SK-N-SH (cell line): Measurements from ENCODE around the gene PCIF1. TPM values are rescaled to one million over a fixed set of nuclear protein-coding genes. Genes with fewer than 3 reads are reported as not detected.

ENCODE experiments used
- CTCF ChIA-PET: fragments of 300-600, 350-600 bp; formaldehyde crosslinking; extraction: SDS; loops from one replicate; lab custom pipeline; 2021; lab: Yijun Ruan, JAX
- POLR2A ChIA-PET: fragments of 350-600 bp; sonication (Branson Sonifier 250); formaldehyde crosslinking; extraction: SDS; loops from one replicate; lab custom pipeline; 2020; ENCODE audit warnings: antibody characterized with exemption, inconsistent platforms; lab: Yijun Ruan, JAX
- DNase-seq: peaks from one replicate; pipeline ENCODE4 v3.0.0; 2012
- H2AFZ ChIP-seq: fragments of 200-600 bp; sonication (generic); 2 replicates; pipeline ENCODE4 v1.8.1; 2016; ENCODE audit warnings: antibody characterized with exemption, mild to moderate bottlenecking, low read depth
- H3F3A ChIP-seq: fragments of 200-600 bp; sonication (generic); replicated peaks from 2 replicates; pipeline ENCODE3; 2016; ENCODE audit warnings: antibody characterized with exemption, mild to moderate bottlenecking; ENCODE audit not compliant: insufficient read depth
- H3K27ac ChIP-seq, 2 experiments: fragments of 200-500 bp in 1 of 2; fragments of 200-600 bp in 1 of 2; sonication (Bioruptor generic) in 1 of 2; sonication (generic), shearing (Covaris generic) in 1 of 2; 2 replicates each; pipeline versions ENCODE4 v1.5.1 to v1.6.1; 2014 to 2016; ENCODE audit warnings: low read depth in 2 of 2, inconsistent platforms in 1 of 2, low read length in 1 of 2, mild to moderate bottlenecking in 1 of 2, mixed read lengths in 1 of 2
- H3K27me3 ChIP-seq: fragments of 200-600 bp; sonication (generic), shearing (Covaris generic); 2 replicates; pipeline ENCODE4 v1.6.1; 2016; ENCODE audit warnings: mixed run types; ENCODE audit not compliant: insufficient read depth
- H3K36me3 ChIP-seq, 2 experiments: fragments of 200-500 bp in 1 of 2; fragments of 200-600 bp in 1 of 2; sonication (Bioruptor generic) in 1 of 2; sonication (generic) in 1 of 2; replicated peaks in 1 of 2; 2 replicates each; pipeline versions ENCODE3 to v1.5.1; 2014 to 2016; ENCODE audit warnings: low read length in 1 of 2, mild to moderate bottlenecking in 1 of 2; ENCODE audit not compliant: insufficient read depth in 2 of 2, control insufficient read depth in 1 of 2
- H3K4me1 ChIP-seq, 2 experiments: fragments of 200-500 bp in 1 of 2; fragments of 200-600 bp in 1 of 2; sonication (Bioruptor generic) in 1 of 2; sonication (generic), shearing (Covaris generic) in 1 of 2; 2 replicates each; pipeline versions ENCODE4 v1.5.1 to v1.6.1; 2014 to 2016; ENCODE audit warnings: low read depth in 1 of 2, low read length in 1 of 2, mixed run types in 1 of 2; ENCODE audit not compliant: insufficient read depth in 2 of 2, control insufficient read depth in 1 of 2
- H3K4me2 ChIP-seq: fragments of 200-600 bp; sonication (generic), shearing (Covaris generic); 2 replicates; pipeline ENCODE4 v1.6.1; 2017; ENCODE audit warnings: mixed run types
- H3K4me3 ChIP-seq, 2 experiments: fragments of 200-500 bp in 1 of 2; fragments of 200-600 bp in 1 of 2; sonication (Bioruptor generic) in 1 of 2; sonication (generic), shearing (Covaris generic) in 1 of 2; 2 replicates each; pipeline versions ENCODE4 v1.5.1 to v1.8.1; 2014 to 2016; ENCODE audit warnings: low read depth in 2 of 2, inconsistent platforms in 1 of 2, low read length in 1 of 2, mild to moderate bottlenecking in 1 of 2, mixed read lengths in 1 of 2, moderate library complexity in 1 of 2
- H3K79me2 ChIP-seq: fragments of 200-600 bp; sonication (generic); 2 replicates; pipeline ENCODE4 v1.8.1; 2017; ENCODE audit warnings: mild to moderate bottlenecking; ENCODE audit not compliant: insufficient read depth
- H3K9ac ChIP-seq: fragments of 200-600 bp; sonication (generic); 2 replicates; pipeline ENCODE4 v1.6.1; 2017; ENCODE audit warnings: mixed run types
- H3K9me2 ChIP-seq: fragments of 200-600 bp; sonication (generic); 2 replicates; pipeline ENCODE4 v1.6.1; 2017; ENCODE audit warnings: mixed run types
- H3K9me3 ChIP-seq: fragments of 200-600 bp; sonication (generic); 2 replicates; pipeline ENCODE4 v1.6.1; 2017; ENCODE audit warnings: mixed run types, mild to moderate bottlenecking, moderate library complexity
- H4K20me1 ChIP-seq: fragments of 200-600 bp; sonication (generic); 2 replicates; pipeline ENCODE4 v1.6.1; 2017; ENCODE audit warnings: mild to moderate bottlenecking, mixed run types; ENCODE audit not compliant: insufficient read depth
- CHD2 ChIP-seq: fragments of 150-350 bp; IDR thresholded peaks from 2 replicates; pipeline ENCODE4 v1.6.1; 2018; ENCODE audit warnings: low read length; ENCODE audit not compliant: partially characterized antibody
- ELF1 ChIP-seq: IDR thresholded peaks from 2 replicates; pipeline ENCODE4 v1.4.0; 2012
- EP300 ChIP-seq, 2 experiments: IDR thresholded peaks; 2 replicates each; pipeline versions ENCODE4 v1.4.0 to v1.6.1; 2012; ENCODE audit warnings: borderline replicate concordance in 1 of 2, low read depth in 1 of 2, low read length in 1 of 2
- FOXJ3 ChIP-seq: sonication (generic); formaldehyde crosslinking; IDR thresholded peaks from 2 replicates; pipeline ENCODE4 v1.5.1; 2020; ENCODE audit warnings: mild to moderate bottlenecking, missing genetic modification reagents
- GABPA ChIP-seq: IDR thresholded peaks from 2 replicates; pipeline ENCODE4 v1.4.0; 2012; ENCODE audit warnings: low read depth, mild to moderate bottlenecking
- MEF2A ChIP-seq: IDR thresholded peaks from 2 replicates; pipeline ENCODE4 v1.4.0; 2012; ENCODE audit warnings: low read depth, borderline replicate concordance
- NRF1 ChIP-seq: IDR thresholded peaks from 2 replicates; pipeline ENCODE4 v1.6.1; 2012; ENCODE audit warnings: low read depth, mild to moderate bottlenecking, low read length
- RAD21 ChIP-seq: IDR thresholded peaks from 2 replicates; pipeline ENCODE4 v1.6.1; 2012; ENCODE audit warnings: mild to moderate bottlenecking, low read length
- RCOR1 ChIP-seq: fragments of 150-350 bp; IDR thresholded peaks from 2 replicates; pipeline ENCODE4 v1.6.1; 2017; ENCODE audit warnings: antibody characterized with exemption, low read length
- TCF12 ChIP-seq: IDR thresholded peaks from 2 replicates; pipeline ENCODE4 v1.4.0; 2012
- WGBS: methylation state at CpG from one replicate; pipeline ENCODE4 v1.1.6; 2017; ENCODE audit warnings: low lambda C conversion rate; 5-methylcytosine and 5-hydroxymethylcytosine counted together
- polyA plus RNA-seq, 3 experiments: library from polyadenylated mRNA; depleted of rRNA; stranded (reverse); fragments of >200 nt; gene quantifications; 2 replicates each; pipeline ENCODE4 v1.2.3, GENCODE V29; 2012
- TF ChIP-seq, protein P1 (sequence below): fragments of 200-600 bp; sonication (generic); IDR thresholded peaks from 2 replicates; pipeline ENCODE4 v1.6.1; 2017; ENCODE audit warnings: antibody characterized with exemption, mild to moderate bottlenecking, moderate library complexity
- TF ChIP-seq, protein P2 (sequence below): IDR thresholded peaks from 2 replicates; pipeline ENCODE4 v1.4.0; 2012; ENCODE audit warnings: low read depth, borderline replicate concordance
- TF ChIP-seq, protein P3 (sequence below): fragments of 150-350 bp; IDR thresholded peaks from 2 replicates; pipeline ENCODE4 v1.6.1; 2016; ENCODE audit warnings: mild to moderate bottlenecking, low read depth, low read length

The PCIF1 gene
- polyA plus RNA-seq, 1 of the 3 experiments (the other 2 are of a cell fraction): 23.1 TPM

DNA sequence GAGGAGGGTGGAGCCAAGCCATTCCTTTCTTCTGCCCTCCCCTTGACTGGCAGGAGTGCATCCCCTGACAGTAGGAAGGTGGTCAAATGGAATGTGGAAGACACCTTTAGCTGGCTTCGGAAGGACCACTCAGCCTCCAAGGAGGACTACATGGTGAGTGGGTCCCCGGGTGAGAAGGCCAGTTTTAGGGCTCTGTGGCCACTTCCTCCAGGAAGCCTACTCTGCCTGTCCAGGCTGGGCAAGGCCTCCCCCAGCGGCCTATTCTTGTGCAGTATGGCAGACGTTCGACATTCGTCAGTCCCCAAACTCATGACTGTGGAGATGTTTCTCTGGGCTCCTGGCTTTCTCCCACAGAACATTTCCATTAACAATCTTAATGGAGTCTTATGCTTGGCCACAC, 9.1 kb downstream of the PCIF1 start:
- Histone ChIP-seq H3K27me3 (no peaks in the 10 kb centered on the region), H3K9ac (no peak overlapping the region), H3K4me2 (no peak overlapping the region), H3F3A (no peaks in the 10 kb centered on the region), H3K4me1 (no peaks in the 10 kb centered on the region; a peak in 1 of 4 replicates), H3K79me2 (peaks cover 4% of the 10 kb centered on the region), H3K36me3 (peaks cover 44 to 86% of the 10 kb centered on the region in 2 experiments), H3K27ac (no peak overlapping the region), H2AFZ (no peak overlapping the region), H3K9me3 (no peaks in the 10 kb centered on the region), H3K9me2 (no peaks in the 10 kb centered on the region), H4K20me1 (no peaks in the 10 kb centered on the region), H3K4me3 (no peak overlapping the region)
- TF ChIP-seq ELF1 (no peak), CHD2 (no peak), RAD21 (no peak)
- 90% methylated on average over 5 of the region's 6 CpGs for WGBS
- CTCF ChIA-PET: interaction anchor here (1.1 to 2.6 kb wide), 5 partner anchors 10 to 53 kb away, joined by 3 to 8 read pairs (median 4); partner anchors contain the start of gene PCIF1
- DNase-seq: no peak
- POLR2A ChIA-PET: interaction anchor here (1.3 to 1.4 kb wide), 2 partner anchors 10 to 14 kb away, joined by 4 read pairs; no protein-coding TSS in a partner anchor

DNA sequence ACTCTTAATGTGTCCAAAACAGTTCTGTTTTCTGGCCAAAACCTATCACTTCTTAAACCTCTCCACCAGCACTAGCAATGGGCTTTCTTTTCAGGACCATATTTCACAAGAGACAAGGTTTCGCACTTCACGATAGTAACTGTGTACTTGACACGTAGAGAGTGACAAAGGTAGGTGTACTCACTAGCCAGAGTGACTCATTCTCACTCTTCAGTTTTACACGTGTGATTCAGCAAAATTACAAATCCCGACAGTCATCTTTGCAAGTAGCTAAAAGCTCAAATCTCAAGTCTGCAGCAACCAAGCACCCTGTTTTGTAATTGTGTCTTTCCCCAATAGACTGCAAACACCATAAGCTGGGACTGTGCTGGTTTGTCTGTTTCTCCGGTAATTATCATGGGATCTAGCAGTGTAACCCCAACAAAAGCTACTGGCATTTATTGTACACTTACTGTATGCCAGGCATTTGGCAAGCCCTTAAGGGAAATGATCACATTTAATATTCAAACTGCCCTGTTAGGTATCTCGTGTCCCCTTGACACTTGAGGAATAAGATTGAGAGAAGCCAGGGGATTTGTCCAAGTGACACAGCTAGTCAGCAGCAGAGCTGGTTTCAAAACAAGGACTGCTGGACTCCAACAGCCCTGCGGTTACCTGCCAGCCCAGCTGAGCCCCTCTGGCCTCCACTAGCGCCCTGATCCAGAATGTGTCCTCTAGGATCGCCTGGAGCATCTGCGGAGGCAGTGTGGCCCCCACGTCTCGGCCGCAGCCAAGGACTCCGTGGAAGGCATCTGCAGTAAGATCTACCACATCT, 9.9 kb downstream of the PCIF1 start:
- no peak overlapping the region for H2AFZ ChIP-seq
- peaks cover 0 to 3% of the 10 kb centered on the region in 2 experiments; a peak in 1 of 4 replicates for H3K4me1 ChIP-seq
- POLR2A ChIA-PET: interaction anchor here (0.7 to 1.4 kb wide), 3 partner anchors 11 to 34 kb away, joined by 3 to 4 read pairs (median 4); no protein-coding TSS in a partner anchor
- no peak for DNase-seq
- no peak overlapping the region for H3K4me2 ChIP-seq
- no peaks in the 10 kb centered on the region for H3K9me3 ChIP-seq
- WGBS: 88% methylated on average over 15 of the region's 15 CpGs
- no peaks in the 10 kb centered on the region for H3K27me3 ChIP-seq
- TF ChIP-seq, protein P1, sequence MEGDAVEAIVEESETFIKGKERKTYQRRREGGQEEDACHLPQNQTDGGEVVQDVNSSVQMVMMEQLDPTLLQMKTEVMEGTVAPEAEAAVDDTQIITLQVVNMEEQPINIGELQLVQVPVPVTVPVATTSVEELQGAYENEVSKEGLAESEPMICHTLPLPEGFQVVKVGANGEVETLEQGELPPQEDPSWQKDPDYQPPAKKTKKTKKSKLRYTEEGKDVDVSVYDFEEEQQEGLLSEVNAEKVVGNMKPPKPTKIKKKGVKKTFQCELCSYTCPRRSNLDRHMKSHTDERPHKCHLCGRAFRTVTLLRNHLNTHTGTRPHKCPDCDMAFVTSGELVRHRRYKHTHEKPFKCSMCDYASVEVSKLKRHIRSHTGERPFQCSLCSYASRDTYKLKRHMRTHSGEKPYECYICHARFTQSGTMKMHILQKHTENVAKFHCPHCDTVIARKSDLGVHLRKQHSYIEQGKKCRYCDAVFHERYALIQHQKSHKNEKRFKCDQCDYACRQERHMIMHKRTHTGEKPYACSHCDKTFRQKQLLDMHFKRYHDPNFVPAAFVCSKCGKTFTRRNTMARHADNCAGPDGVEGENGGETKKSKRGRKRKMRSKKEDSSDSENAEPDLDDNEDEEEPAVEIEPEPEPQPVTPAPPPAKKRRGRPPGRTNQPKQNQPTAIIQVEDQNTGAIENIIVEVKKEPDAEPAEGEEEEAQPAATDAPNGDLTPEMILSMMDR: no peak
- TF ChIP-seq EP300 (IDR thresholded peaks at IDR 0.05; ENCODE audit: borderline replicate concordance in 1 of 2, low read depth in 1 of 2, low read length in 1 of 2) (no peak), MEF2A (no peak), RAD21 (no peak), ELF1 (no peak), RCOR1 (no peak), TCF12 (no peak), NRF1 (no peak), FOXJ3 (CRISPR knock-in tag) (no peak), CHD2 (no peak), GABPA (no peak)
- TF ChIP-seq, protein P2, sequence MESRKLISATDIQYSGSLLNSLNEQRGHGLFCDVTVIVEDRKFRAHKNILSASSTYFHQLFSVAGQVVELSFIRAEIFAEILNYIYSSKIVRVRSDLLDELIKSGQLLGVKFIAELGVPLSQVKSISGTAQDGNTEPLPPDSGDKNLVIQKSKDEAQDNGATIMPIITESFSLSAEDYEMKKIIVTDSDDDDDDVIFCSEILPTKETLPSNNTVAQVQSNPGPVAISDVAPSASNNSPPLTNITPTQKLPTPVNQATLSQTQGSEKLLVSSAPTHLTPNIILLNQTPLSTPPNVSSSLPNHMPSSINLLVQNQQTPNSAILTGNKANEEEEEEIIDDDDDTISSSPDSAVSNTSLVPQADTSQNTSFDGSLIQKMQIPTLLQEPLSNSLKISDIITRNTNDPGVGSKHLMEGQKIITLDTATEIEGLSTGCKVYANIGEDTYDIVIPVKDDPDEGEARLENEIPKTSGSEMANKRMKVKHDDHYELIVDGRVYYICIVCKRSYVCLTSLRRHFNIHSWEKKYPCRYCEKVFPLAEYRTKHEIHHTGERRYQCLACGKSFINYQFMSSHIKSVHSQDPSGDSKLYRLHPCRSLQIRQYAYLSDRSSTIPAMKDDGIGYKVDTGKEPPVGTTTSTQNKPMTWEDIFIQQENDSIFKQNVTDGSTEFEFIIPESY: no peak
- TF ChIP-seq, protein P3, sequence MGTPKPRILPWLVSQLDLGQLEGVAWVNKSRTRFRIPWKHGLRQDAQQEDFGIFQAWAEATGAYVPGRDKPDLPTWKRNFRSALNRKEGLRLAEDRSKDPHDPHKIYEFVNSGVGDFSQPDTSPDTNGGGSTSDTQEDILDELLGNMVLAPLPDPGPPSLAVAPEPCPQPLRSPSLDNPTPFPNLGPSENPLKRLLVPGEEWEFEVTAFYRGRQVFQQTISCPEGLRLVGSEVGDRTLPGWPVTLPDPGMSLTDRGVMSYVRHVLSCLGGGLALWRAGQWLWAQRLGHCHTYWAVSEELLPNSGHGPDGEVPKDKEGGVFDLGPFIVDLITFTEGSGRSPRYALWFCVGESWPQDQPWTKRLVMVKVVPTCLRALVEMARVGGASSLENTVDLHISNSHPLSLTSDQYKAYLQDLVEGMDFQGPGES: no peak
- no peaks in the 10 kb centered on the region for H3K9me2 ChIP-seq
- no peaks in the 10 kb centered on the region for H3F3A ChIP-seq
- H3K36me3 ChIP-seq: peaks cover 38 to 86% of the 10 kb centered on the region in 2 experiments
- CTCF ChIA-PET: interaction anchor here (0.9 to 2.6 kb wide), 5 partner anchors 11 to 54 kb away, joined by 3 to 8 read pairs (median 3); partner anchors contain the start of gene PCIF1
- no peak overlapping the region for H3K4me3 ChIP-seq
- H3K79me2 ChIP-seq: no peaks in the 10 kb centered on the region
- no peak overlapping the region for H3K27ac ChIP-seq
- H4K20me1 ChIP-seq: no peaks in the 10 kb centered on the region
- H3K9ac ChIP-seq: no peak overlapping the region
